Endothelial cell of umbilical vein (primary cell): Measurements from ENCODE around the gene KCP. TPM values are rescaled to one million over a fixed set of nuclear protein-coding genes. Genes with fewer than 3 reads are reported as not detected.

Experiments
- BruUV-seq: library from RNA; stranded (reverse); fragments of 400-500 nt; replicated peaks from 2 replicates; lab custom pipeline; 2021; lab: Mats Ljungman, UMichigan
- CTCF ChIA-PET: fragments of 300-600, 350-600 bp; sonication (Branson Sonifier 250); formaldehyde crosslinking; loops from one replicate; lab custom pipeline; 2021; ENCODE audit warnings: antibody characterized with exemption, inconsistent platforms; lab: Charles Lee
- POLR2A ChIA-PET: fragments of 300-600, 350-600 bp; sonication (Branson Sonifier 250); formaldehyde crosslinking; loops from one replicate; lab custom pipeline; 2021; ENCODE audit warnings: antibody characterized with exemption, inconsistent platforms; lab: Charles Lee
- DNase-seq: peaks from one replicate; pipeline ENCODE4 v3.0.0-alpha.2; 2011; ENCODE audit warnings: low read depth, low spot score
- FAIRE-seq: peaks from 2 replicates; lab custom pipeline; 2011; peaks lifted over from hg19 to GRCh38; lab: Jason Lieb, UNC
- H2AFZ ChIP-seq: 2 replicates; pipeline ENCODE4 v1.6.0; 2012; ENCODE audit warnings: low read depth, low read length, control low read depth, inconsistent platforms
- H3K27ac ChIP-seq: 2 replicates; pipeline ENCODE4 v1.5.1; 2011; ENCODE audit warnings: low read depth, mild to moderate bottlenecking, control low read depth, low read length, moderate library complexity; ENCODE audit not compliant: insufficient read depth
- H3K27me3 ChIP-seq, 2 experiments: 2 replicates each; pipeline versions ENCODE4 v1.6.0 to v1.6.1; 2011; ENCODE audit warnings: low read length in 2 of 2, mixed read lengths in 1 of 2; ENCODE audit not compliant: control insufficient read depth in 2 of 2, insufficient read depth in 2 of 2
- H3K36me3 ChIP-seq, 2 experiments: 2 replicates in 1 of 2; 3 replicates in 1 of 2; pipeline ENCODE4 v1.5.1; 2011; ENCODE audit warnings: low read length in 2 of 2, mild to moderate bottlenecking in 1 of 2, moderate library complexity in 1 of 2; ENCODE audit not compliant: control insufficient read depth in 2 of 2, insufficient read depth in 2 of 2; ENCODE audit errors: extremely low read depth in 1 of 2
- H3K4me1 ChIP-seq: 3 replicates; pipeline ENCODE4 v1.5.1; 2011; ENCODE audit warnings: mild to moderate bottlenecking, low read length; ENCODE audit not compliant: control insufficient read depth, insufficient read depth; ENCODE audit errors: extremely low read depth
- H3K4me2 ChIP-seq: 2 replicates; pipeline ENCODE4 v1.6.1; 2011; ENCODE audit warnings: low read length, control low read depth, mixed read lengths; ENCODE audit not compliant: insufficient read depth
- H3K4me3 ChIP-seq, 3 experiments: fragments of 200-600 bp in 1 of 3; sonication (generic), shearing (Covaris generic) in 1 of 3; replicated peaks in 1 of 3; 2 replicates each; pipeline ENCODE4 v1.5.1; 2011 to 2016; ENCODE audit warnings: control low read depth in 3 of 3, low read length in 3 of 3, mild to moderate bottlenecking in 2 of 3, inconsistent platforms in 1 of 3, low read depth in 1 of 3, moderate library complexity in 1 of 3; ENCODE audit not compliant: insufficient read depth in 1 of 3
- H3K79me2 ChIP-seq: 2 replicates; pipeline ENCODE4 v1.6.0; 2012; ENCODE audit warnings: low read length, inconsistent platforms; ENCODE audit not compliant: control insufficient read depth, insufficient read depth
- H3K9ac ChIP-seq: replicated peaks from 2 replicates; pipeline ENCODE3; 2011; ENCODE audit warnings: low read length, control low read depth; ENCODE audit not compliant: insufficient read depth; ENCODE audit errors: extremely low read depth
- H3K9me1 ChIP-seq: replicated peaks from 3 replicates; pipeline ENCODE4 v1.6.0; 2011; ENCODE audit warnings: mild to moderate bottlenecking, low read length; ENCODE audit not compliant: control insufficient read depth, insufficient read depth; ENCODE audit errors: extremely low read depth
- H3K9me3 ChIP-seq: replicated peaks from 2 replicates; pipeline ENCODE4 v1.5.1; 2012; ENCODE audit warnings: low read length, inconsistent platforms; ENCODE audit not compliant: control insufficient read depth, insufficient read depth
- H4K20me1 ChIP-seq: replicated peaks from 2 replicates; pipeline ENCODE3; 2011; ENCODE audit warnings: mild to moderate bottlenecking, low read length; ENCODE audit not compliant: control insufficient read depth, insufficient read depth; ENCODE audit errors: extremely low read depth
- CTCF ChIP-seq, 2 donors: IDR thresholded peaks; 1 replicate in 1 of 2; 2 replicates in 1 of 2; pipeline ENCODE4 v1.5.1; 2011; ENCODE audit warnings: low read length in 2 of 2, mild to moderate bottlenecking in 2 of 2, moderate library complexity in 2 of 2, control low read depth in 1 of 2, inconsistent platforms in 1 of 2, low read depth in 1 of 2; ENCODE audit not compliant: insufficient read depth in 1 of 2; ENCODE audit errors: extremely low read depth in 1 of 2
- EZH2 ChIP-seq: IDR thresholded peaks from 2 replicates; pipeline ENCODE4 v1.6.1; 2012; ENCODE audit warnings: borderline replicate concordance, low read depth, mild to moderate bottlenecking, moderate library complexity, low read length, inconsistent platforms; ENCODE audit not compliant: severe bottlenecking
- FOS ChIP-seq: IDR thresholded peaks from 2 replicates; pipeline ENCODE4 v1.6.1; 2011; ENCODE audit warnings: mild to moderate bottlenecking, low read length, moderate library complexity, borderline replicate concordance; ENCODE audit not compliant: insufficient read depth
- GATA2 ChIP-seq: IDR thresholded peaks from 2 replicates; pipeline ENCODE4 v1.7.0; 2011; ENCODE audit warnings: low read depth, mild to moderate bottlenecking, moderate library complexity, mixed read lengths, low read length; ENCODE audit not compliant: insufficient read length, insufficient read depth
- JUN ChIP-seq: IDR thresholded peaks from 2 replicates; pipeline ENCODE4 v1.6.1; 2011; ENCODE audit warnings: borderline replicate concordance, low read depth; ENCODE audit not compliant: insufficient read length, insufficient read depth
- MAX ChIP-seq: IDR thresholded peaks from 2 replicates; pipeline ENCODE4 v1.6.1; 2011; ENCODE audit not compliant: insufficient read depth, insufficient read length
- MYC ChIP-seq: IDR thresholded peaks from one replicate; pipeline ENCODE4 v1.6.1; 2011; ENCODE audit warnings: mild to moderate bottlenecking, low read depth, low read length
- POLR2A ChIP-seq: IDR thresholded peaks from 2 replicates; pipeline ENCODE4 v1.6.1; 2012; ENCODE audit warnings: low read depth, mild to moderate bottlenecking, control low read depth, low read length
- POLR2AphosphoS5 ChIP-seq: IDR thresholded peaks from 2 replicates; pipeline ENCODE4 v1.6.1; 2012; ENCODE audit warnings: low read depth, mild to moderate bottlenecking, control low read depth, low read length, moderate library complexity; ENCODE audit not compliant: insufficient read depth
- dilution Hi-C: fragments of 300-500 bp; cut with MboI; formaldehyde crosslinking; loops from one replicate; pipeline ENCODE4 v1.15.0; 2019; ENCODE audit warnings: low sequenced_read_pairs; ENCODE audit not compliant: extremely low pct_ligation_motif_present
- intact Hi-C: fragments of 100-400 bp; cut with micrococcal nuclease; formaldehyde crosslinking; loops from one replicate; pipeline ENCODE4 v1.10.0; 2022
- polyA plus RNA-seq, 4 experiments: library from polyadenylated mRNA; depleted of rRNA in 3 of 4; stranded (reverse) in 3 of 4; unstranded in 1 of 4; fragments of >200 nt; gene quantifications; 2 replicates each; pipeline versions ENCODE4 v1.2.1 to v1.2.3, GENCODE V29; 2011 to 2012; ENCODE audit warnings: missing spikeins in 1 of 4
- total RNA-seq: library from RNA; stranded (reverse); gene quantifications from 2 replicates; pipeline ENCODE4 v1.2.3, GENCODE V29; 2021

KCP gene
- total and polyA plus RNA-seq, 2 donors (not counting 3 experiments of a cell fraction or from before 2014, with no cell fraction given): not detected

GRCh38 chr7:128899392-128899791, 11.1 kb downstream of the KCP start:
- no peaks in the 10 kb centered on the region for H3K4me1 ChIP-seq
- DNase-seq (no peak), FAIRE-seq (no peak)
- H3K36me3 ChIP-seq: no peaks in the 10 kb centered on the region
- no peak overlapping the region for H3K4me2 ChIP-seq
- no TSS peak for BruUV-seq
- no peak overlapping the region for H3K4me3 ChIP-seq
- H3K27ac ChIP-seq: no peak overlapping the region
- peaks cover 2 to 11% of the 10 kb centered on the region in 2 experiments for H3K27me3 ChIP-seq
- no peaks in the 10 kb centered on the region for H3K79me2 ChIP-seq
- H3K9ac ChIP-seq: no peak overlapping the region
- no peaks in the 10 kb centered on the region for H4K20me1 ChIP-seq
- no peaks in the 10 kb centered on the region for H3K9me3 ChIP-seq
- ChIA-PET POLR2A (no interaction called here), CTCF (interaction anchor here (1.4 to 2.7 kb wide), 2 partner anchors 16 to 192 kb away, joined by 3 to 11 read pairs; no protein-coding TSS in a partner anchor)
- dilution Hi-C loops: no loop called here
- no peak overlapping the region for H2AFZ ChIP-seq
- no peaks in the 10 kb centered on the region for H3K9me1 ChIP-seq
- intact Hi-C loops: no loop called here
- TF ChIP-seq CTCF (IDR thresholded peaks at IDR 0.05; ENCODE audit: extremely low read depth in 1 of 2, insufficient read depth in 1 of 2, low read depth in 1 of 2, low read length in 2 of 2): no peak
- no peak for TF ChIP-seq POLR2AphosphoS5
- no peak for TF ChIP-seq JUN
- no peak for TF ChIP-seq EZH2

- intact Hi-C loops: no loop called here
- no peaks in the 10 kb centered on the region for H3K36me3 ChIP-seq
- H3K79me2 ChIP-seq: no peaks in the 10 kb centered on the region
- H4K20me1 ChIP-seq: no peaks in the 10 kb centered on the region
- BruUV-seq: no TSS peak
- FAIRE-seq (no peak), DNase-seq (no peak)
- no peak overlapping the region for H2AFZ ChIP-seq
- H3K9me1 ChIP-seq: no peaks in the 10 kb centered on the region
- ChIA-PET POLR2A (no interaction called here), CTCF (no interaction called here)
- H3K4me3 ChIP-seq: no peak overlapping the region
- H3K4me1 ChIP-seq: no peaks in the 10 kb centered on the region
- H3K27me3 ChIP-seq: peaks cover 7 to 21% of the 10 kb centered on the region in 2 experiments
- no peak overlapping the region for H3K9ac ChIP-seq
- no peaks in the 10 kb centered on the region for H3K9me3 ChIP-seq
- H3K27ac ChIP-seq: no peak overlapping the region
- dilution Hi-C loops: no loop called here
- no peak for TF ChIP-seq MYC
- no peak for TF ChIP-seq GATA2
- no peak for TF ChIP-seq CTCF (IDR thresholded peaks at IDR 0.05; ENCODE audit: extremely low read depth in 1 of 2, insufficient read depth in 1 of 2, low read depth in 1 of 2, low read length in 2 of 2)
- TF ChIP-seq POLR2AphosphoS5: no peak
- TF ChIP-seq POLR2A: no peak
- no peak for TF ChIP-seq MAX
- TF ChIP-seq EZH2: no peak
- no peak for TF ChIP-seq JUN
- TF ChIP-seq FOS: no peak
- H3K4me2 ChIP-seq: no peak overlapping the region
Measured at GRCh38 chr7:128895320-128895719, 15.2 kb downstream of the KCP start.
